Fibroblast of mammary gland (primary cell): ENCODE results near the gene USP34.
A peak's percentile ranks its signal among the peaks of the same experiment; 100 is the strongest.
"Not testable (repeated sequence)": the region's sequence is repeated elsewhere in the genome, so short reads cannot be mapped to it uniquely, and the experiment has no call there.

ENCODE experiments used
- DNase-seq: peaks from one replicate; pipeline ENCODE4 v3.0.0-alpha.2; 2010; ENCODE audit warnings: low read depth
- H3K4me3 ChIP-seq: 2 replicates; pipeline ENCODE4 v1.5.1; 2011; ENCODE audit warnings: low read depth, mild to moderate bottlenecking, low read length, moderate library complexity; ENCODE audit not compliant: control insufficient read depth
- CTCF ChIP-seq: conservative IDR thresholded peaks from 2 replicates; pipeline ENCODE4 v1.5.1; 2011; ENCODE audit warnings: low read depth, low read length, inconsistent platforms; ENCODE audit not compliant: control insufficient read depth, insufficient read depth

The USP34 gene

GRCh38 chr2:61151436-61151835 is 319.5 kb downstream of the USP34 start:
- peak; percentile 67 for DNase-seq
- no peak for TF ChIP-seq CTCF
- no peak overlapping the region for H3K4me3 ChIP-seq

GRCh38 chr2:61149074-61149473 is 321.8 kb downstream of the USP34 start:
- no peak for TF ChIP-seq CTCF

GRCh38 chr2:61148091-61148490 is 322.8 kb downstream of the USP34 start:
- not testable (repeated sequence) for H3K4me3 ChIP-seq, DNase-seq

More at GRCh38 chr2:61149074-61149473, 321.8 kb downstream of the USP34 start:
- DNase-seq = no peak
- H3K4me3 ChIP-seq = no peak overlapping the region

GRCh38 chr2:61145990-61146389 is 324.9 kb downstream of the USP34 start:
- TF ChIP-seq CTCF = no peak
- DNase-seq = no peak
- H3K4me3 ChIP-seq = peak overlapping the region; percentile 69

- H3K4me3 ChIP-seq = peak overlapping the region; percentile 94
- DNase-seq = peak; percentile 97
- no peak for TF ChIP-seq CTCF
These were observed 326.1 kb downstream of the USP34 start for GRCh38 chr2:61144697-61145268.

GRCh38 chr2:61141151-61141550 is 329.7 kb downstream of the USP34 start:
- H3K4me3 ChIP-seq = no peak overlapping the region
- no peak for TF ChIP-seq CTCF
- no peak for DNase-seq

GRCh38 chr2:61138859-61139258 is 332.0 kb downstream of the USP34 start:
- no peak for DNase-seq
- TF ChIP-seq CTCF = no peak
- no peak overlapping the region for H3K4me3 ChIP-seq
